H1 (cell line): Measurements from ENCODE around the gene ATXN7. TPM values are rescaled to one million over a fixed set of nuclear protein-coding genes. Genes with fewer than 3 reads are reported as not detected.

Experiments
- SP4 ChIP-seq: IDR thresholded peaks from 2 replicates; pipeline ENCODE4 v1.6.1; 2012; ENCODE audit warnings: low read length, inconsistent platforms
- TAF1 ChIP-seq: IDR thresholded peaks from 2 replicates; pipeline ENCODE4 v1.6.1; 2011; ENCODE audit warnings: mild to moderate bottlenecking, low read depth, low read length
- ZNF274 ChIP-seq: IDR thresholded peaks from 2 replicates; pipeline ENCODE4 v1.7.0; 2012; ENCODE audit warnings: low read length, borderline replicate concordance; ENCODE audit errors: extremely low read depth
- polyA plus RNA-seq, 7 experiments: library from polyadenylated mRNA; depleted of rRNA in 3 of 7; stranded (reverse) in 5 of 7; unstranded in 2 of 7; fragments of >200 nt in 5 of 7; fragments of 200-250 nt in 2 of 7; gene quantifications; 1 replicate in 5 of 7; 2 replicates in 1 of 7; 4 replicates in 1 of 7; pipeline versions ENCODE4 v1.2.1 to v1.2.3, GENCODE V29; 2011 to 2013; ENCODE audit warnings: missing spikeins in 2 of 7, mixed read lengths in 2 of 7
- total RNA-seq: library from RNA; stranded (reverse); fragmentation: NEBNext Ultra II Directional; extraction: Animal tissue kit (Norgen Biotek cat#: 25700); gene quantifications from 2 replicates; pipeline ENCODE4 v1.2.1, GENCODE V29; 2021
- TF ChIP-seq, protein P1 (sequence below): IDR thresholded peaks from 2 replicates; pipeline ENCODE4 v1.6.1; 2012; ENCODE audit warnings: inconsistent platforms

ATXN7 gene
- total and polyA plus RNA-seq, 2 of the 8 experiments (the other 6 are each of a cell fraction or from before 2014, with no cell fraction given) = 15.5 to 16.8 TPM

DNA sequence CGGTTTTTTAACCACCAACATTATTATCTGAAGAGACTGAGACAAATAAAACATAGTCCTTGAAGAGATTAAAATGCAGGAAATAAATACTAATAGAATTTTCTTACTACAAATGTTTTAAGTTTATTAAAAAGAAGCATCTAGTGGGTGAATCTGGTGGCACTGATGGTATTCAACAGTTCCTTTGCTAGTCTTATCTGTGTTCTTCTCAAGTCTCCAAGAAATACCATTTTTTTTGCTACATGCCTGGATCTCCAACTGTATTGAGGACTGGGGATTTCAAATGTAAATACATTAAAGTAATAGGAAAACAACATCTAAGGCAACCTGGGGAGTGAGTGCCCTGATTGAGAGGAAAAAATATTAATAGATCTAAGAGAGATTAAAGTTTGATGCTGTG lies 22.0 kb upstream of the ATXN7 start (continued):
- TF ChIP-seq, protein P1, sequence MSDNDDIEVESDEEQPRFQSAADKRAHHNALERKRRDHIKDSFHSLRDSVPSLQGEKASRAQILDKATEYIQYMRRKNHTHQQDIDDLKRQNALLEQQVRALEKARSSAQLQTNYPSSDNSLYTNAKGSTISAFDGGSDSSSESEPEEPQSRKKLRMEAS = no peak
- TF ChIP-seq ZNF274 (no peak), SP4 (no peak), TAF1 (no peak)
- TF ChIP-seq, all 59 proteins: peak for 0
